Right renal pelvis (tissue), 4 donors: ENCODE measurements around the gene ELP1. TPM values are rescaled to one million over a fixed set of nuclear protein-coding genes. Genes with fewer than 3 reads are reported as not detected.
A peak's percentile ranks its signal among the peaks of the same experiment; 100 is the strongest.
"Not testable (repeated sequence)": the region's sequence is repeated elsewhere in the genome, so short reads cannot be mapped to it uniquely, and the experiment has no call there.

Experiments
- DNase-seq, 4 donors: peaks; one replicate each; pipeline ENCODE4 v3.0.0-alpha.2; 2013; ENCODE audit warnings: low read depth in 4 of 4, low spot score in 3 of 4, missing footprints in 1 of 4
- polyA plus RNA-seq, 4 donors: library from polyadenylated mRNA; unstranded; fragments of 120-200 nt; gene quantifications; one replicate each; pipeline ENCODE4 v1.2.1, GENCODE V29; 2013; ENCODE audit not compliant: insufficient read length in 4 of 4

ELP1 gene
- polyA plus RNA-seq, 4 donors, result 42.0 to 46.9 (median 44.1) TPM

- not testable (repeated sequence) for DNase-seq
These were observed 47.2 kb downstream of the ELP1 start for GRCh38 chr9:108886594-108887271.

GRCh38 chr9:108885643-108886348, 48.1 kb downstream of the ELP1 start:
- DNase-seq, result peak; percentile 1 to 10 (median 6)

- DNase-seq, result no peak
These were observed 49.2 kb downstream of the ELP1 start for GRCh38 chr9:108884701-108885100.

- DNase-seq, result no peak
These were observed 50.8 kb downstream of the ELP1 start for GRCh38 chr9:108883085-108883484.

GRCh38 chr9:108882052-108882888, 51.7 kb downstream of the ELP1 start:
- DNase-seq, result no peak

- DNase-seq, result no peak
These were observed 53.1 kb downstream of the ELP1 start for GRCh38 chr9:108880738-108881316.

- DNase-seq, result no peak
These were observed 56.4 kb downstream of the ELP1 start for GRCh38 chr9:108877524-108877923.

GRCh38 chr9:108876425-108876824, 57.5 kb downstream of the ELP1 start:
- DNase-seq, result no peak

GRCh38 chr9:108874058-108874788, 59.7 kb downstream of the ELP1 start:
- DNase-seq, result no peak

- DNase-seq, result no peak
These were observed 64.7 kb downstream of the ELP1 start for GRCh38 chr9:108869092-108869725.

- DNase-seq, result no peak
These were observed 66.1 kb downstream of the ELP1 start for GRCh38 chr9:108867829-108868228.

GRCh38 chr9:108867116-108867515, 66.8 kb downstream of the ELP1 start:
- no peak for DNase-seq

- DNase-seq, result no peak
These were observed 67.9 kb downstream of the ELP1 start for GRCh38 chr9:108866001-108866420.

GRCh38 chr9:108865037-108865436, 68.9 kb downstream of the ELP1 start:
- no peak for DNase-seq

GRCh38 chr9:108864446-108864845, 69.5 kb downstream of the ELP1 start:
- no peak for DNase-seq

GRCh38 chr9:108863891-108864290, 70.0 kb downstream of the ELP1 start:
- DNase-seq, result no peak

- DNase-seq, result no peak
These were observed 71.9 kb downstream of the ELP1 start, which contains the start of gene ACTL7A for GRCh38 chr9:108861997-108862396. Gene ACTL7A, plus strand, starts transcription at chr9:108862266. Its CDS starts 57 bp downstream, at chr9:108862323.

- DNase-seq, result no peak
These were observed 72.5 kb downstream of the ELP1 start for GRCh38 chr9:108861464-108861863.

GRCh38 chr9:108860764-108861163, 73.2 kb downstream of the ELP1 start:
- no peak for DNase-seq

- DNase-seq, result no peak
These were observed 73.6 kb downstream of the ELP1 start for GRCh38 chr9:108860354-108860753.
